Stimulated activated CD8-positive, alpha-beta memory T cell treated with anti-CD3 and anti-CD28 coated beads, Interleukin-7, amount 100 ng/mL, for 48 hours (primary cell): ENCODE data around the gene NARS2.
A peak's percentile ranks its signal among the peaks of the same experiment; 100 is the strongest.
"Not testable (repeated sequence)": the region's sequence is repeated elsewhere in the genome, so short reads cannot be mapped to it uniquely, and the experiment has no call there.

Source experiments
- DNase-seq, 2 donors: peaks; one replicate each; pipeline ENCODE4 v3.0.0-alpha.2; 2020; ENCODE audit warnings: low read depth in 1 of 2; ENCODE audit errors: extremely low read depth in 1 of 2

The NARS2 gene

GRCh38 chr11:78493413-78493975 is 81.2 kb downstream of the NARS2 start:
- DNase-seq, result no peak

DNA sequence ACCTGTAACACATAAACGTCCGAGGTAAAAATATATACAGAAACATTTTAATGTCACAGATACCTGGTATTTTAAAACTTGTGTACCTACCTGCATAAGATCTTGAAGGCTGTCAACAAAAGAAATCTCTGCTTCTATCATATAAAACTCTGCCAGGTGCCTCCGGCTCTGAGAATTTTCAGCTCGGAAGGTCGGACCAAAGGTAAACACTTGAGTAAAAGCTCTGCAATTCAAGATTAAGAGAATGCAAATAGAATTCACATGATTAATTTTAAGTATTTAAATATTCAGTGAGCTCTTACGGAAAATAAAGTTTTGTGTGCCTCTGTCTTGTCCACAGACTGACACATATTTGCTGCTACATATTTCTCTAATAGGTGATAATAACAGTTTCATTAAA is 81.7 kb downstream of the NARS2 start:
- DNase-seq, result no peak

- DNase-seq, result no peak
Measured at GRCh38 chr11:78489184-78489583, 85.5 kb downstream of the NARS2 start.

GRCh38 chr11:78478536-78478935 is 96.1 kb downstream of the NARS2 start:
- DNase-seq, result no peak

DNA sequence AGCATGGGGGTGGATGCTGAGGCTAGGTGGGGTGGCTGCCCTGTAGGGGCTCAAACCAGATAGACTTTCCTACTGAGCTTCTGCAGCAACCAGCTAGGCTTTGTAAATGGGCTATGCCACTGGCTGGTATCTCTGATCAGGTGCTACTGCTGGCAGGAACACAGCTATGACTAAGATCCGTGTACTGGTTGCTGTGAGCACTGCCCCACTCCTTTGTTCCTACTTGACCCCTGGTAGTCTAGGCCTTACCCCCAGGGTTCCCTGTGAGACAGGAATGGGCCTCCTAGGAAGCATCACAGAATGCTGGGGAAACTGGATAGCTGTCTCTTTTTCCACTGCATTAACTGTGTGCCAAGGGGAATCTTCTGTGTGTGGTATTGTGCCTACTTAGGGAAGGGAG is 98.6 kb downstream of the NARS2 start:
- no peak for DNase-seq

- DNase-seq, result no peak
Measured at GRCh38 chr11:78474451-78474850, 100.2 kb downstream of the NARS2 start.

- DNase-seq, result no peak
Measured at GRCh38 chr11:78472905-78473304, 101.8 kb downstream of the NARS2 start.

- DNase-seq, result no peak
Measured at GRCh38 chr11:78472382-78472781, 102.3 kb downstream of the NARS2 start.

DNA sequence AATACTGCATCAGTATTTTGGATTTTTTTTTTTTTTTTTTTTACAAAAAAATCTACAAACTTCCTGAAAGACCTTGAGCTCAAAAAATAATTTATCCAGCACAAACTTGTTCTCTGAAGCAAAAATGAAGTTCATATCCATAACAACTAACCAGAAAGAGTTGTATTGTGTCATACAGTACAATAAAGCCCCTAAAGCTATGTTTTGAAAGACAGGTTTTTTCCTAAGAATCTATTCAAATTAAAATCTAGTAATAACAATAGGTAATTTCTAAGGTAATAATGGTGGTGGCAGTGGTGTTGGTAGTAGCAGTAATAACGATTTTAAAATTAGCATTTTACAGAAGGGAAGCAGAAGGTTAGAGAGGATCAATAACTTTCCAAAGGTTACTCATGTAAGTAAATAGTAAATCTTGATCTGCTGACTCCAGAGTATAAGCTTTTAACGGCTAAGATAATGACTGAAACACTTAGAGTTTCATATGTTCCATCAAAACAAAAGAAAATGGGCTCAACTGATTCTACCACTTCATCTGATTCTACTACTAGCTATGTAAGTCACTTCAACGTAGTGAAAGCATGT is 103.7 kb downstream of the NARS2 start:
- no peak for DNase-seq

DNA sequence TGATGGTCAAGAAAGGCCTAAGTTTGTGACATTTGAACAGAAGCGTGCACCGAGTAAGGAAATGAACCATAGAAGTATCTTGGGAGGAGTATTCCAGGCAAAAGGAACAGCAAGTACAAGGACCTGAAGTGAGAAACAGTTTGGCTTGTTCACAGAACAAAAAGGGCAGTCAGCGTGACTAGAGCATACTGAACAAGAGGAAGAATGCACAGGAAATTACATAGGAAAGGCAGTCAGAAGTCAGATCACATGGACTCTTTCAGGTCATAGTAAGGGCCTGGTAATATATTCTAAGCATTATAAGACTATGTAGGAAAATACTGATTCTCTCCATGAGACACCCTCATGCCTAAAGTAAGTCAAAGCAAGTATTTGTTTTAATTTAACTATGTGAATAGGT is 104.8 kb downstream of the NARS2 start:
- no peak for DNase-seq

GRCh38 chr11:78467931-78468330 is 106.7 kb downstream of the NARS2 start:
- DNase-seq, result no peak

- no peak for DNase-seq
Measured at GRCh38 chr11:78467370-78467769, 107.3 kb downstream of the NARS2 start.

GRCh38 chr11:78465169-78465942 is 109.3 kb downstream of the NARS2 start:
- DNase-seq, result peak in 1 of 2 donors; percentile 11

- DNase-seq, result not testable (repeated sequence)
Measured at GRCh38 chr11:78464787-78465168, 109.9 kb downstream of the NARS2 start.

DNA sequence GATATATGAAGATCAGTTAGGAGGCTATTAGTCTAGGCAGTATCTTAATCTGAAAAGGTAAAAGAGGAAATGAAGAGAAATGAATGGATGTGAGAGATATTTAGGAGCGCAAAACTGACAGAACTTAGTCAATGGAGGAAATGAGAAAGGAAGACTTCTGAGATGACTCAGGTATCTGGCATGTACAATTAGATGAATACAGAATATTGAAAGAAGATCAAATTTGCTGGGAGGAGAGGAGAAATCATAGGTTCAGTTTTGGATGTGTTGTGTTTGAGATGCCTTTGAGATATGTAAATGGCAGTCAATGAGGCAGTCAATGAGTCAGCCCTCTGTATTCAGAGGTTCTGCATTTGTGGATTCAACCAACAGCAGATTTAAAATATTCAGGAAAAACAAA is 114.2 kb downstream of the NARS2 start:
- no peak for DNase-seq

DNA sequence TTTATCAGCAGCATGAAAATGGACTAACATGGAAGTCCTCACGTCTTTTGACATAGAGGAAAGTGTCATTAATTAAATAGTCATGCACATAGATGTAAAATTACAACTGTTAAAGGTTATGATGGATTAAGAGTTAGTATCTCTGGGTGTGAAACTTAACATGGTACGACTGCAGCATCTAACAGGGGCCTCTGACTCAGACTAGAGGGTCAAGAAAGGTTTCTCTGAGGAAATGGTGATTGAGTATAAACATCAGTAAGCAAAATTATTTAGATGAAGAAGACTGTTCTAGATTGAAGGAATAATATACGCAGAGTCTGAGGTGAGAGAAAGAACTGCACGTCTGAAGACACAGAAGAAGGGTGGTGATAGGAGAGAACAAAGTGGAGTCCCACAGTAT is 114.9 kb downstream of the NARS2 start:
- DNase-seq, result no peak

DNA sequence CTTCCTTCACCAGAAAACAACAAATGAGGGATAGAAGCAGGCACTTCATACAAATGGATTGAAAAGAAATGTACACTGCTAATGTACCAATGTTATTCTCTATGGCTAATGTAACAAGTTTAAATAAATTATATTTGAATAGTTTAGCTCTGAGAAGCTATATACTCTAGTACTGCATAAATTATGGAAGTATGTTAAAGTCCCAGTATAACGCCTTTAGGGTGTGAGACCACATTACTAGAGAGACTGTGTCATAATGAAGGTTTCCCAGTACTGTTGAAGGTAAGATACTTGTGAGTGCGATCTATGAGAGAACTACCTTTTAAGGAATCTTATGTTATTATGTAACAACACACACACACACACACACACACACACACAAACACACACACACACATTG is 117.2 kb downstream of the NARS2 start:
- no peak for DNase-seq

- DNase-seq, result no peak
Measured at GRCh38 chr11:78453140-78453935, 121.3 kb downstream of the NARS2 start.

- no peak for DNase-seq
Measured at GRCh38 chr11:78451371-78452150, 123.1 kb downstream of the NARS2 start.

GRCh38 chr11:78450866-78451265 is 123.8 kb downstream of the NARS2 start:
- DNase-seq, result no peak

DNA sequence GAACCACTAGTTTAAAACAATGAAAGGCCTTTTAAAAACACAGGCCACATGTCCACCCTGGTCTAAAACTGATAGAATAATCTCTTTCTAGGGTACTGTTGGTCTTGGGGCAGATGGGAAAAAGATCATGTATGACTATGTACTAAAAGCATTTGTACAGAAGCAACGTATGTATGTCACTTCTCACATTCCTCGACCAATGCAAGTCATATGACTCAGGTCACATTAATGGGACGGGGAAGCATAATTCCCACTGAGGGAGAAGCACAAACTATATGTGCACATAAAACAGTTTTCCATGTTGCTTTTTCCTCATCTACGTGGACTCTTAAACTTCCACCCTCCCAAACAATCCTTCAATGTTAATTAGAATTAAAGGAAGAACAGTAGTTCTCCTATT is 124.8 kb downstream of the NARS2 start:
- no peak for DNase-seq
